Vagina (tissue), 2 donors: ENCODE measurements around the gene CD48.

Source experiments
- POLR2AphosphoS5 ChIP-seq, 2 donors: sonication (generic); formaldehyde crosslinking; IDR thresholded peaks; one replicate each; pipeline ENCODE4 v1.9.0; 2017; ENCODE audit warnings: antibody characterized with exemption in 2 of 2, mild to moderate bottlenecking in 2 of 2, low read depth in 1 of 2; ENCODE audit not compliant: insufficient read depth in 1 of 2
- TF ChIP-seq, protein P1 (sequence below), 3 experiments: fragments of 450-650 bp in 2 of 3; fragments of 200-600 bp in 1 of 3; sonication (generic) in 1 of 3; IDR thresholded peaks; one replicate each; pipeline ENCODE4 v1.5.1; 2017 to 2019; ENCODE audit warnings: antibody characterized with exemption in 3 of 3, mild to moderate bottlenecking in 2 of 3, moderate library complexity in 2 of 3

DNA sequence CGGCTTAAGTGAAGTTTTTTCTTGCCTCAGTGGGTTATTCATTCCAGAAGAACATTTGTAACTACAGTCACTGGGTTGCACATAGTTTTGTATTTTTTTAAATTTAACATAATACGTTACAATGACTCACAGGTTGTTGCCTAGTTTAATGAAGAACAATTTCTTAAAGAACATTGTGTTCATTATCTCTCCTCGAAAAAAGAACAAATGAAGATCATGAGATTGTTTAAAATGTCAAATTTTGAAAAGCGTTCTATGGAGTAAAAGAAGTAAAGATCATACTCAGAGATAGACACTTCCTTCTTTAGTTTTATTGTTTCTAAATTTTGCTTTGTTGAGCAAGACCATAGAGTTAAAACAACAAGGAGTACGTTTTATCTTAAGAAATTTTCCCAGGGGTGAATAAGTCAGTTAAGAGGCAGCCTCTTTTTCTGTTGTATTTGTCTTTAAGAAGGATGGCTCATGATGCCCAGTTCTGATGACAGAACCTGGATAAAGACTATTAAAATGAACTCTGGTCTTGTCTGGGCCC is 54.3 kb downstream of the CD48 start:
- TF ChIP-seq, protein P1, sequence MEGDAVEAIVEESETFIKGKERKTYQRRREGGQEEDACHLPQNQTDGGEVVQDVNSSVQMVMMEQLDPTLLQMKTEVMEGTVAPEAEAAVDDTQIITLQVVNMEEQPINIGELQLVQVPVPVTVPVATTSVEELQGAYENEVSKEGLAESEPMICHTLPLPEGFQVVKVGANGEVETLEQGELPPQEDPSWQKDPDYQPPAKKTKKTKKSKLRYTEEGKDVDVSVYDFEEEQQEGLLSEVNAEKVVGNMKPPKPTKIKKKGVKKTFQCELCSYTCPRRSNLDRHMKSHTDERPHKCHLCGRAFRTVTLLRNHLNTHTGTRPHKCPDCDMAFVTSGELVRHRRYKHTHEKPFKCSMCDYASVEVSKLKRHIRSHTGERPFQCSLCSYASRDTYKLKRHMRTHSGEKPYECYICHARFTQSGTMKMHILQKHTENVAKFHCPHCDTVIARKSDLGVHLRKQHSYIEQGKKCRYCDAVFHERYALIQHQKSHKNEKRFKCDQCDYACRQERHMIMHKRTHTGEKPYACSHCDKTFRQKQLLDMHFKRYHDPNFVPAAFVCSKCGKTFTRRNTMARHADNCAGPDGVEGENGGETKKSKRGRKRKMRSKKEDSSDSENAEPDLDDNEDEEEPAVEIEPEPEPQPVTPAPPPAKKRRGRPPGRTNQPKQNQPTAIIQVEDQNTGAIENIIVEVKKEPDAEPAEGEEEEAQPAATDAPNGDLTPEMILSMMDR (IDR thresholded peaks at IDR 0.05): no peak
- no peak for TF ChIP-seq POLR2AphosphoS5 (IDR thresholded peaks at IDR 0.05; ENCODE audit: insufficient read depth in 1 of 2, low read depth in 1 of 2)
